ENCODE results near the gene OTOS.

The OTOS gene

DNA sequence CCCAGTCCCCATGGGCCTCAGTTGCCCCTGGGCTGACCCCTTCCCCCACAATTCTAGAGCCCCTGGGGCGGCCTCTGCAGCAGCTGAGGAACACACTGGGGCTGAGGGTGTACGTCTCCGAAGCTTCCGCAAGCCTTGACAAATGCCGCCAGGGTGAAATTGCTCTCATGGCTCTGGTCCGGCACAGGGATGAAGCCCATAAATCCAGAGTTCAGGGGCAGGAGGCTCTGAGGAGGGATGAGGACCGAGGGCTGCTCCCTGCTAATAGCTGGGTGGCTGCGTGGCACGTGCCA lies 27.1 kb upstream of the OTOS start:
- DNase-seq (ENCODE audit: low read depth), result no peak

GRCh38 chr2:240166761-240167587 lies 26.5 kb upstream of the OTOS start:
- no peak for DNase-seq (ENCODE audit: low read depth)

GRCh38 chr2:240166191-240166590 lies 25.7 kb upstream of the OTOS start:
- DNase-seq (ENCODE audit: low read depth), result no peak

DNA sequence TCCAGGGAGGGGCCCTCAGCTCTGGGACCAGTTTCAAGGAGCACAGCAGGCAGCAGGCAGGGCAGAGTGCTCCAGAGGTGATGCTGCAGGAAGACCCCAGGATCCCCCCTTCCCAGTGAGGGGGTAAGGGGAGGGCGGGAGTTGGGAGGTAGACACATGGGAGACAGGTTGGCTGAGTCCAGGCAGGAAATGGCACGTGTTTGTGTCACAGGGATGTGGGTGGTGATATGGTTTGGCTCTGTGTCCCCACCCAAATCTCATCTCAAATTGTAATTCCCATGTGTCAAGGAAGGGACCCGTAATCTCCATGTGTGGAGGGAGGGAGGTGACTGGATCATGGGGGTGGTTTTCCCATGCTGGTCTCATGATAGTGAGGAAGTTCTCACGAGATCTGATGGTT lies 25.2 kb upstream of the OTOS start:
- DNase-seq (ENCODE audit: low read depth), result no peak

DNA sequence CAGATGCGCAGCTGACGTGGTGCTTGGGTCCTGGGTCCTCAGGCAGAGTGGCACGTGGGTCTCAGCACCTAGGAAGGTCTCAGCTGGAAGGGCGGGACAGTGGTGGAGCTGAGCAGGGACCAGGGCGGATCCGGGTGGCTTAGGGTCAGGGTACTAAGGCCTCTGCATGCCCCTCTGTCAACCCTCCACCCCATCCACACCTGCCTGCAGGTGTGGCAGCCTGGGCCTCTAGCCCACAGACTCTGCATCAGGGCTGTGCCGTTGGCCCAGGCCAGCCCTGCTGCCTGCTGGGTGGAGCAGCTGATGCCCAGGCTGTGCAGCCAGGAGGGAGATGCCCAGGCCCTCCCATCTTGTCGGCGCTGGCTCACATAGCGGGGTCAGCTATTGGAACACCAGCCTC lies 24.6 kb upstream of the OTOS start:
- DNase-seq (ENCODE audit: low read depth), result no peak

DNA sequence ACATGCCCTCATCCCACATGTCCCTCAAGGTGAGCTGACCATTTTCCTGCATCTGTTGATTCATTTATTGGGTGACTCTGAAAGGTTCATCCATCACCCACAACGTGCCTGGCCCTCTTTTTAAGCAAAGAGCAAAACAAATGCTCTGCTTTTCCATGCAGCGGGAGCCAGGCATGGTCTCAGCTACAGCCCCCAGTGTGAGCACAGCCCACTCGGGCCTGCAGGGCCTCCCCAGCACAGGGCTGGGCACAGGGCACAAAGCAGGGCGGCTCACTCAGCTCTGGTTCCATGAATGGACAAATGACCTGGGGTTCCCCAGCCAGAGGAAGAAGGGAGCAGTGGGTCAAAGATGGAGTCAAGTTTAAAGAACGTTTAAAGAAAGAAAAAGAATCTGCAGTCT lies 24.1 kb upstream of the OTOS start:
- DNase-seq (ENCODE audit: low read depth), result no peak

- DNase-seq (ENCODE audit: low read depth), result no peak
These were observed 23.6 kb upstream of the OTOS start for GRCh38 chr2:240163844-240164574.

DNA sequence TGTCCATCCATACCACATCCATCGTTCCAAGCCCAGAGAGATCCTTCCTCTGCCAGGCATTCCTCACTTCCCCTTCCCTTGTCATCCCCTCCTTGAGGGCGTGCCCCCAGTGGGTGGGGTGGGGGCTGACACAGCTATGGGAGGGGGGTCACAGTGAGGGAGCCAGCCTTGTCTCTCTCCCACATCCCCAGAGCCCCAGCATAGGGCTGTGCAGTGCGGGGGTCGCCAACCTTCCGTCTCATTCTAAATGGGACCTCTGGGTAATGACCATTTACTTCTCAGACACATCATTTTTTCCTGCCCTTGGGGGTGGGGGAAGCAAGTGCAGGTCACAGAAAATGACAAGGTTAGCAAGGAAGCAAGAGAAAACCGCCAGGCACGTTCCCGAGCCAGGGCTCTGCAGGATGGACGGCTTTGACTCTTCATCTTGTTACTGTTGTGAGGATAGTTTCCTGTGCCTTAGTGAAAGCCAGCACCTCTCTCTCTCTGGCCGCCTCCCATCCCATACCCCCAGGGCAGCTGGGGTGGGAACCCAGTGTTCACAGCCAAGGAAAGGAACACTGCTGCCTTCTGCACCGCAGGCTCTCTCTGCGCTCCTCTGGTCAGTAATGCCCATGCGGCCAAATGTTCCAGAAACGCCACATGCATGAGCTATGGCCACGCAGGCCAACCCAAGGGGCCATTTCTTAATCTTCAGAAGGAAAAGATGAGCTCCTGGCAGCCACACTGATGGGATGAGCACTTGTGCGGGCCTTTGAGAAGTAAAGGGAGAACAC lies 22.7 kb upstream of the OTOS start:
- no peak for DNase-seq (ENCODE audit: low read depth)

- no peak for DNase-seq (ENCODE audit: low read depth)
These were observed 22.1 kb upstream of the OTOS start for GRCh38 chr2:240162531-240162930.

DNA sequence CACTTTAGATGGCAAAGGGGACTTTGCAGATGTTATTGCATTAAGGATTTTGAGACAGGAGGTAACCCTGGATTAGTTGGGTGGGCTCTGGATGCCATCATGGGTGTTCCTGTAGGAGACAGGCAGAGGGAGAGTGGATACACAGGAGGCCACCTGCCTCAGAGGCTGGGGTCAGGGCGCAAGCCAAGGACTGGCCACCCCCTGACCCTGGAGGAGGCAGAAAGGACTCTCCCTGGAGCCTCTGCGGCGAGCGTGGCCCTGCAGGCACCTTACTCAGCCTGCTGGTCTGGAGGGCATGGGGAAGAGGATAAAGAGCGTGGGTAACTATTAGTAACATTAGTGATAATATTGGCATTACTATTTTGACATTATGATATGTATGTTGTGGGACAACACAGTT lies 21.6 kb upstream of the OTOS start:
- DNase-seq (ENCODE audit: low read depth), result no peak

- no peak for DNase-seq (ENCODE audit: low read depth)
These were observed 20.8 kb upstream of the OTOS start for GRCh38 chr2:240161087-240161750.

- DNase-seq (ENCODE audit: low read depth), result no peak
These were observed 20.0 kb upstream of the OTOS start for GRCh38 chr2:240160291-240161086.

- DNase-seq (ENCODE audit: low read depth), result no peak
These were observed 18.9 kb upstream of the OTOS start for GRCh38 chr2:240159251-240159839.

GRCh38 chr2:240157147-240157470 lies 16.7 kb upstream of the OTOS start:
- DNase-seq (ENCODE audit: low read depth), result no peak

GRCh38 chr2:240156435-240157146 lies 16.1 kb upstream of the OTOS start:
- DNase-seq (ENCODE audit: low read depth), result no peak

DNA sequence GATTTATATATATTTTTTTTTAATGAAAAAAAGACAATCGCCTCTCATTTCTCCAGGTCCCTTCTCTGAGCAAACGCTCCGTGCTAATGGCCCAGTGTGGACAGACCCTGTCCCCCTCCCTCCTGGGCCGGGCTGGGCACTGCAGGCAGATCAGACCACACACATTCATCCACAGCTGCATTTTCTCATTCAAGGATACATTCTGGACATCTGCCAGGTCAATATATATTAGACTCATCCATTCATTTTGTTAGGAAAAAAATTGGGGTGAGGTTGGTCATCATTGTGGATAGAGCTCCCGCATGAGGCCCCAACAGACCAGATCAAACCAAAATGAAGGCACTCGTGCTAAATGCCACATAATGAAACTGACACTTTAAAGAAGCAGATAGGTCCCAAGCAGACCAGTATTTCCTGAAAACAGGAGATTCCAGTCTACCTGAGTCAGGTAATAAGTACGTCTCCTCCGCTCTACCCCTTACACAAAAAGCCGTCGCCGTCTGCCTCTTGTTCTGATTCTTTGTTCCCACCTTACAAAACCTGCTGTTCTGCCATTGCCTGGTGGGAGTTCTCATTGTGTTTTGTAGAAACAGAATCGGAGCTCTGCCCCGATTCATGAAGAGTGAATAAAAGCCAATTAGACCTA lies 15.4 kb upstream of the OTOS start:
- DNase-seq (ENCODE audit: low read depth), result no peak

- no peak for DNase-seq (ENCODE audit: low read depth)
These were observed 14.7 kb upstream of the OTOS start for GRCh38 chr2:240155048-240155744.

- no peak for DNase-seq (ENCODE audit: low read depth)
These were observed 14.1 kb upstream of the OTOS start for GRCh38 chr2:240154606-240155005.

DNA sequence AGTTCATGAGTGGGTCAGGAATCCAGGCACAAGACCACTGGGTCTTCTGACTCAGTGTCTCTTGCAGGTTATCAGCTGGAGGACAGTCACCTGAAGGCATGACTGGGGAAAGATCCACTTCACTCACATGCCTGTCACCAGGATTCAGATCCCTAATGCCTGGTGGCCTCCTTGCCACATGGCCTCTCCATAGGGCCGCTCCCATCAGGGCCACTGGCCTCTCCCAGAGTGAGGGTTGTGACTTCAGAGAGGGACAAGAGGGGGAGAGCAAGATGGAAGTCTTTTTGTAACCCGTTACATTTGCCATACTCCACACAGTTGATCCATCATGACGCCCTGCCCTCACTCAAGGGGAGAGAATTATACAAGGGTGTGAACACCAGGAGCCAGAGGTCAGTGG lies 13.0 kb upstream of the OTOS start:
- no peak for DNase-seq (ENCODE audit: low read depth)

Measured in T follicular helper cell (primary cell).